IPS-18c (cell line): ENCODE measurements around the gene RBPJ.
"Not testable (repeated sequence)": the region's sequence is repeated elsewhere in the genome, so short reads cannot be mapped to it uniquely, and the experiment has no call there.

Experiments used
- H3K4me3 ChIP-seq: 2 replicates; pipeline ENCODE4 v1.7.0; 2013; ENCODE audit warnings: low read depth, mild to moderate bottlenecking, low read length, moderate library complexity; ENCODE audit not compliant: insufficient read depth
- H3K9me3 ChIP-seq: one replicate; pipeline ENCODE4 v1.6.1; 2013; ENCODE audit warnings: mild to moderate bottlenecking, low read length, moderate library complexity; ENCODE audit not compliant: control insufficient read depth, insufficient read depth

The RBPJ gene

GRCh38 chr4:26385690-26386089 lies 64.9 kb downstream of the RBPJ start:
- Histone ChIP-seq H3K9me3 (no peaks in the 10 kb centered on the region), H3K4me3 (no peak overlapping the region)

GRCh38 chr4:26386386-26386785 lies 65.6 kb downstream of the RBPJ start:
- no peak overlapping the region for H3K4me3 ChIP-seq

GRCh38 chr4:26388671-26389070 lies 67.9 kb downstream of the RBPJ start:
- H3K9me3 ChIP-seq: no peaks in the 10 kb centered on the region
- no peak overlapping the region for H3K4me3 ChIP-seq

More at GRCh38 chr4:26386386-26386785, 65.6 kb downstream of the RBPJ start:
- no peaks in the 10 kb centered on the region for H3K9me3 ChIP-seq

GRCh38 chr4:26397086-26397485 lies 76.3 kb downstream of the RBPJ start:
- H3K4me3 ChIP-seq: no peak overlapping the region
- H3K9me3 ChIP-seq: no peaks in the 10 kb centered on the region

GRCh38 chr4:26400132-26400531 lies 79.3 kb downstream of the RBPJ start:
- Histone ChIP-seq H3K9me3 (no peaks in the 10 kb centered on the region), H3K4me3 (no peak overlapping the region)

GRCh38 chr4:26402017-26402416 lies 81.2 kb downstream of the RBPJ start:
- not testable (repeated sequence) for H3K9me3 ChIP-seq, H3K4me3 ChIP-seq

- Histone ChIP-seq H3K9me3 (no peaks in the 10 kb centered on the region), H3K4me3 (no peak overlapping the region)
Observed at GRCh38 chr4:26402458-26402857, 81.6 kb downstream of the RBPJ start.

GRCh38 chr4:26404743-26405206 lies 84.0 kb downstream of the RBPJ start:
- Histone ChIP-seq H3K9me3 (no peaks in the 10 kb centered on the region), H3K4me3 (no peak overlapping the region; the same call in 1 of the 2 replicates)

GRCh38 chr4:26406346-26406975 lies 85.6 kb downstream of the RBPJ start:
- H3K9me3 ChIP-seq: no peaks in the 10 kb centered on the region
- no peak overlapping the region for H3K4me3 ChIP-seq

- H3K9me3 ChIP-seq: no peaks in the 10 kb centered on the region
- no peak overlapping the region for H3K4me3 ChIP-seq
Observed at GRCh38 chr4:26407476-26407875, 86.7 kb downstream of the RBPJ start.

- no peaks in the 10 kb centered on the region for H3K9me3 ChIP-seq
- H3K4me3 ChIP-seq: no peak overlapping the region
Observed at GRCh38 chr4:26410385-26411293, 89.8 kb downstream of the RBPJ start.

GRCh38 chr4:26412381-26413372 lies 91.9 kb downstream of the RBPJ start:
- H3K4me3 ChIP-seq: no peak overlapping the region
- H3K9me3 ChIP-seq: no peaks in the 10 kb centered on the region

GRCh38 chr4:26413582-26413981 lies 92.8 kb downstream of the RBPJ start:
- no peak overlapping the region for H3K4me3 ChIP-seq
- no peaks in the 10 kb centered on the region for H3K9me3 ChIP-seq

- Histone ChIP-seq H3K4me3 (no peak overlapping the region), H3K9me3 (no peaks in the 10 kb centered on the region)
Observed at GRCh38 chr4:26418107-26418506, 97.3 kb downstream of the RBPJ start.

- Histone ChIP-seq H3K4me3 (no peak overlapping the region), H3K9me3 (no peaks in the 10 kb centered on the region)
Observed at GRCh38 chr4:26418850-26419249, 98.0 kb downstream of the RBPJ start.

GRCh38 chr4:26420438-26420837 lies 99.6 kb downstream of the RBPJ start:
- H3K9me3 ChIP-seq: no peaks in the 10 kb centered on the region
- no peak overlapping the region for H3K4me3 ChIP-seq

GRCh38 chr4:26420913-26421312 lies 100.1 kb downstream of the RBPJ start:
- Histone ChIP-seq H3K9me3 (no peaks in the 10 kb centered on the region), H3K4me3 (no peak overlapping the region)
